Kidney (tissue), 14 donors: ENCODE data around the gene FAM222A. TPM values are rescaled to one million over a fixed set of nuclear protein-coding genes. Genes with fewer than 3 reads are reported as not detected.

Source experiments
- DNase-seq, 5 donors: peaks; one replicate each; pipeline ENCODE4 v3.0.0-alpha.2; 2013 to 2020
- FAIRE-seq: peaks from 2 replicates; lab custom pipeline; 2012; peaks lifted over from hg19 to GRCh38; lab: Jason Lieb, UNC
- H3K27ac ChIP-seq, 2 donors: one replicate each; pipeline ENCODE4 v1.7.0; 2013; ENCODE audit warnings: low read depth in 2 of 2, low read length in 2 of 2, inconsistent platforms in 1 of 2
- H3K27me3 ChIP-seq: one replicate; pipeline ENCODE4 v1.7.1; 2013; ENCODE audit warnings: low read length, inconsistent platforms; ENCODE audit not compliant: control insufficient read depth, insufficient read depth
- H3K36me3 ChIP-seq, 3 donors: one replicate each; pipeline versions ENCODE4 v1.7.0 to v1.7.1; 2013; ENCODE audit warnings: low read length in 3 of 3, control low read depth in 1 of 3, inconsistent platforms in 1 of 3; ENCODE audit not compliant: insufficient read depth in 3 of 3, control insufficient read depth in 2 of 3
- H3K4me1 ChIP-seq, 3 donors: one replicate each; pipeline versions ENCODE4 v1.7.0 to v1.7.1; 2013; ENCODE audit warnings: low read length in 3 of 3, inconsistent platforms in 1 of 3, low read depth in 1 of 3; ENCODE audit not compliant: control insufficient read depth in 2 of 3, insufficient read depth in 2 of 3
- H3K4me3 ChIP-seq, 3 donors: one replicate each; pipeline versions ENCODE4 v1.7.0 to v1.8.1; 2013; ENCODE audit warnings: low read length in 3 of 3, control low read depth in 1 of 3, inconsistent platforms in 1 of 3
- H3K9ac ChIP-seq, 3 donors: one replicate each; pipeline versions ENCODE4 v1.7.0 to v1.7.1; 2013; ENCODE audit warnings: low read length in 3 of 3, control low read depth in 1 of 3, inconsistent platforms in 1 of 3
- H3K9me3 ChIP-seq, 3 donors: one replicate each; pipeline versions ENCODE4 v1.7.0 to v1.7.1; 2013; ENCODE audit warnings: low read length in 3 of 3, control low read depth in 1 of 3, inconsistent platforms in 1 of 3; ENCODE audit not compliant: control insufficient read depth in 2 of 3, insufficient read depth in 1 of 3
- CTCF ChIP-seq: IDR thresholded peaks from 3 replicates; pipeline ENCODE4 v1.5.1; 2012; ENCODE audit warnings: mild to moderate bottlenecking, moderate library complexity, borderline replicate concordance; ENCODE audit not compliant: insufficient read depth; ENCODE audit errors: extremely low read depth
- intact Hi-C: fragments of 100-400 bp; cut with DNase I; formaldehyde crosslinking; loops from one replicate; pipeline ENCODE4 v1.11.1; 2022
- polyA plus RNA-seq: library from polyadenylated mRNA; stranded (reverse); fragments of 350-450 nt; fragmentation: Illumina TruSeq; extraction: RNeasy Lipid Tissue Mini Kit (QIAGEN cat#74804); gene quantifications from one replicate; pipeline ENCODE4 v1.2.3, GENCODE V29; 2014; ENCODE audit warnings: low read depth, low replicate concordance; ENCODE audit not compliant: insufficient read depth
- total RNA-seq: library from RNA; stranded (reverse); fragmentation: NEBNext Ultra II Directional; extraction: Animal tissue kit (Norgen Biotek cat#: 25700); gene quantifications from one replicate; pipeline ENCODE4 v1.2.1, GENCODE V29; 2021
- donor health status: control.
- donor health status: control.
- donor health status: control.
- donor health status: control.
- donor health status: control.
- donor health status: DM: yes; HTN: yes; CAD: no.
- donor health status: Normal renal cell carcinoma (clear cell type).

FAM222A gene
- total and polyA plus RNA-seq, 2 donors from 2014 or later, result 3.7 to 12.5 TPM

- no peak overlapping the region for H3K4me3 ChIP-seq
- peaks cover 0 to 6% (median 4%) of the 10 kb centered on the region in 3 donors for H3K4me1 ChIP-seq
- FAIRE-seq (no peak), DNase-seq (no peak)
- H3K36me3 ChIP-seq, result no peaks in the 10 kb centered on the region
- no peaks in the 10 kb centered on the region for H3K27me3 ChIP-seq
- no peak overlapping the region for H3K9ac ChIP-seq
- no peak overlapping the region for H3K27ac ChIP-seq
- TF ChIP-seq CTCF, result no peak
- no peaks in the 10 kb centered on the region for H3K9me3 ChIP-seq
- intact Hi-C loops, result no loop called here
Measured at GRCh38 chr12:109703684-109704083, 9.9 kb upstream of the FAM222A start.

DNA sequence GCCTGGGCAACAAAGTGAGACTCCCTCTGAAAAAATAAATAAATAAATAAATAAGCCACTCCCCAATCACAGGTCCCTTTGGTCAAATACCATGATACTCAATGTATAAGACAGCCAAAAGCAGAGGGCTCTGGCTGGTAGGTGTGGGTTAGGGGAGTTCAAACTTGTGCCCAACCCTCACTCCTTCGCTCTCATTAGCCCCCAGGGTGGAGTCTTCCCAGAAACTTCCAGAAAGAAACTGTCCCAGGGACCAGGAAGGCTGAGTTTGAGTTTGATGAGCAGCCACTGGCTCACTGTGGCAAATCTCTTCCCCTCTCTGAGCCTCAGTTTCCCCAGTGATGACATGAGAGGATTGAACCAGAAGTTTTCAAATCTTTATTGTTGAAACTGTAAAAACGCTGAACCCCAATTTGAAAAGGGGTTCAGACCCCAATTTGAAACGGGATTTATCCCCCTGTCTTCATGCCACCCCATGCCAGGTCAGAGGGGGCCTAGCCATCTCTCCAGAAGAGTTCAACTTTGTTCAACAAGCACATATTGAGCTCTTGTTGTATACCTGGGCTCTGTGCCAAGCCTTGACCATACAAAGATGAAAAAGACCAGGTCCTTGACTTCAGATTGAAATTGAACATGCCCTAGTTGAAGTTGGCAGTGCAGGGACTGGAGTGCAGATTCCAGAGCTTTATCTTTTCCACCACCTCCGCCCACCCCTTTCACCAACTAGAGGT lies 9.1 kb upstream of the FAM222A start:
- H3K4me3 ChIP-seq, result no peak overlapping the region
- TF ChIP-seq CTCF, result no peak
- H3K27me3 ChIP-seq, result no peaks in the 10 kb centered on the region
- intact Hi-C loops, result no loop called here
- FAIRE-seq (no peak), DNase-seq (peak in 1 of 5 donors; percentile 12)
- H3K9me3 ChIP-seq, result no peaks in the 10 kb centered on the region
- H3K27ac ChIP-seq, result no peak overlapping the region
- H3K4me1 ChIP-seq, result peaks cover 0 to 6% (median 4%) of the 10 kb centered on the region in 3 donors
- no peaks in the 10 kb centered on the region for H3K36me3 ChIP-seq
- no peak overlapping the region for H3K9ac ChIP-seq

- intact Hi-C loops, result no loop called here
- Histone ChIP-seq H3K4me3 (no peak overlapping the region), H3K9ac (no peak overlapping the region), H3K27ac (no peak overlapping the region), H3K27me3 (no peaks in the 10 kb centered on the region), H3K4me1 (peaks cover 0 to 6% (median 4%) of the 10 kb centered on the region in 3 donors), H3K36me3 (no peaks in the 10 kb centered on the region), H3K9me3 (no peaks in the 10 kb centered on the region)
- TF ChIP-seq CTCF, result no peak
- DNase-seq (peak in 1 of 5 donors; percentile 14), FAIRE-seq (no peak)
Measured at GRCh38 chr12:109705291-109705690, 8.3 kb upstream of the FAM222A start.
